Dedifferentiated amniotic fluid mesenchymal stem cell (primary cell): Measurements from ENCODE around the gene RB1.
"Not testable (repeated sequence)": the region's sequence is repeated elsewhere in the genome, so short reads cannot be mapped to it uniquely, and the experiment has no call there.

Experiments used
- DNase-seq: peaks from one replicate; pipeline ENCODE4 v3.0.0-alpha.2; 2016; ENCODE audit errors: extremely low spot score

The RB1 gene

GRCh38 chr13:48297131-48297786 lies 6.3 kb upstream of the RB1 start:
- DNase-seq, result no peak

- DNase-seq, result no peak
Observed at GRCh38 chr13:48299591-48299990, 4.0 kb upstream of the RB1 start.

- DNase-seq, result peak; percentile 45
Observed at GRCh38 chr13:48302871-48303358, 636 bp upstream of the RB1 start.

GRCh38 chr13:48304143-48304876 lies 759 bp downstream of the RB1 start:
- peak; percentile 38 for DNase-seq

- no peak for DNase-seq
Observed at GRCh38 chr13:48311223-48311622, 7.7 kb downstream of the RB1 start.

- DNase-seq, result no peak
Observed at GRCh38 chr13:48315969-48316650, 12.6 kb downstream of the RB1 start.

GRCh38 chr13:48316826-48317510 lies 13.4 kb downstream of the RB1 start:
- DNase-seq, result no peak

GRCh38 chr13:48317511-48318376 lies 14.2 kb downstream of the RB1 start:
- DNase-seq, result no peak

GRCh38 chr13:48318377-48318811 lies 14.8 kb downstream of the RB1 start:
- DNase-seq, result no peak

- no peak for DNase-seq
Observed at GRCh38 chr13:48318821-48319511, 15.4 kb downstream of the RB1 start.

GRCh38 chr13:48319531-48320398 lies 16.2 kb downstream of the RB1 start:
- DNase-seq, result no peak

- DNase-seq, result no peak
Observed at GRCh38 chr13:48320399-48320790, 16.8 kb downstream of the RB1 start.

GRCh38 chr13:48320891-48321510 lies 17.4 kb downstream of the RB1 start:
- DNase-seq, result no peak

- no peak for DNase-seq
Observed at GRCh38 chr13:48322294-48322693, 18.7 kb downstream of the RB1 start.

- DNase-seq, result no peak
Observed at GRCh38 chr13:48333976-48334375, 30.4 kb downstream of the RB1 start.

GRCh38 chr13:48334534-48335127 lies 31.1 kb downstream of the RB1 start:
- DNase-seq, result peak; percentile 77

- DNase-seq, result not testable (repeated sequence)
Observed at GRCh38 chr13:48339198-48339597, 35.6 kb downstream of the RB1 start.

- DNase-seq, result no peak
Observed at GRCh38 chr13:48344264-48344663, 40.7 kb downstream of the RB1 start.

- no peak for DNase-seq
Observed at GRCh38 chr13:48346583-48346982, 43.0 kb downstream of the RB1 start.
